SK-N-SH (cell line): Measurements from ENCODE around the gene ARL4A. TPM values are rescaled to one million over a fixed set of nuclear protein-coding genes. Genes with fewer than 3 reads are reported as not detected.

ENCODE experiments used
- CTCF ChIA-PET: fragments of 300-600, 350-600 bp; formaldehyde crosslinking; extraction: SDS; loops from one replicate; lab custom pipeline; 2021; lab: Yijun Ruan, JAX
- POLR2A ChIA-PET: fragments of 350-600 bp; sonication (Branson Sonifier 250); formaldehyde crosslinking; extraction: SDS; loops from one replicate; lab custom pipeline; 2020; ENCODE audit warnings: antibody characterized with exemption, inconsistent platforms; lab: Yijun Ruan, JAX
- DNase-seq: peaks from one replicate; pipeline ENCODE4 v3.0.0; 2012
- H2AFZ ChIP-seq: fragments of 200-600 bp; sonication (generic); 2 replicates; pipeline ENCODE4 v1.8.1; 2016; ENCODE audit warnings: antibody characterized with exemption, mild to moderate bottlenecking, low read depth
- H3F3A ChIP-seq: fragments of 200-600 bp; sonication (generic); replicated peaks from 2 replicates; pipeline ENCODE3; 2016; ENCODE audit warnings: antibody characterized with exemption, mild to moderate bottlenecking; ENCODE audit not compliant: insufficient read depth
- H3K27ac ChIP-seq, 2 experiments: fragments of 200-500 bp in 1 of 2; fragments of 200-600 bp in 1 of 2; sonication (Bioruptor generic) in 1 of 2; sonication (generic), shearing (Covaris generic) in 1 of 2; 2 replicates each; pipeline versions ENCODE4 v1.5.1 to v1.6.1; 2014 to 2016; ENCODE audit warnings: low read depth in 2 of 2, inconsistent platforms in 1 of 2, low read length in 1 of 2, mild to moderate bottlenecking in 1 of 2, mixed read lengths in 1 of 2
- H3K27me3 ChIP-seq: fragments of 200-600 bp; sonication (generic), shearing (Covaris generic); 2 replicates; pipeline ENCODE4 v1.6.1; 2016; ENCODE audit warnings: mixed run types; ENCODE audit not compliant: insufficient read depth
- H3K36me3 ChIP-seq, 2 experiments: fragments of 200-500 bp in 1 of 2; fragments of 200-600 bp in 1 of 2; sonication (Bioruptor generic) in 1 of 2; sonication (generic) in 1 of 2; replicated peaks in 1 of 2; 2 replicates each; pipeline versions ENCODE3 to v1.5.1; 2014 to 2016; ENCODE audit warnings: low read length in 1 of 2, mild to moderate bottlenecking in 1 of 2; ENCODE audit not compliant: insufficient read depth in 2 of 2, control insufficient read depth in 1 of 2
- H3K4me1 ChIP-seq, 2 experiments: fragments of 200-500 bp in 1 of 2; fragments of 200-600 bp in 1 of 2; sonication (Bioruptor generic) in 1 of 2; sonication (generic), shearing (Covaris generic) in 1 of 2; 2 replicates each; pipeline versions ENCODE4 v1.5.1 to v1.6.1; 2014 to 2016; ENCODE audit warnings: low read depth in 1 of 2, low read length in 1 of 2, mixed run types in 1 of 2; ENCODE audit not compliant: insufficient read depth in 2 of 2, control insufficient read depth in 1 of 2
- H3K4me2 ChIP-seq: fragments of 200-600 bp; sonication (generic), shearing (Covaris generic); 2 replicates; pipeline ENCODE4 v1.6.1; 2017; ENCODE audit warnings: mixed run types
- H3K4me3 ChIP-seq, 2 experiments: fragments of 200-500 bp in 1 of 2; fragments of 200-600 bp in 1 of 2; sonication (Bioruptor generic) in 1 of 2; sonication (generic), shearing (Covaris generic) in 1 of 2; 2 replicates each; pipeline versions ENCODE4 v1.5.1 to v1.8.1; 2014 to 2016; ENCODE audit warnings: low read depth in 2 of 2, inconsistent platforms in 1 of 2, low read length in 1 of 2, mild to moderate bottlenecking in 1 of 2, mixed read lengths in 1 of 2, moderate library complexity in 1 of 2
- H3K79me2 ChIP-seq: fragments of 200-600 bp; sonication (generic); 2 replicates; pipeline ENCODE4 v1.8.1; 2017; ENCODE audit warnings: mild to moderate bottlenecking; ENCODE audit not compliant: insufficient read depth
- H3K9ac ChIP-seq: fragments of 200-600 bp; sonication (generic); 2 replicates; pipeline ENCODE4 v1.6.1; 2017; ENCODE audit warnings: mixed run types
- H3K9me2 ChIP-seq: fragments of 200-600 bp; sonication (generic); 2 replicates; pipeline ENCODE4 v1.6.1; 2017; ENCODE audit warnings: mixed run types
- H3K9me3 ChIP-seq: fragments of 200-600 bp; sonication (generic); 2 replicates; pipeline ENCODE4 v1.6.1; 2017; ENCODE audit warnings: mixed run types, mild to moderate bottlenecking, moderate library complexity
- H4K20me1 ChIP-seq: fragments of 200-600 bp; sonication (generic); 2 replicates; pipeline ENCODE4 v1.6.1; 2017; ENCODE audit warnings: mild to moderate bottlenecking, mixed run types; ENCODE audit not compliant: insufficient read depth
- ELF1 ChIP-seq: IDR thresholded peaks from 2 replicates; pipeline ENCODE4 v1.4.0; 2012
- EZH2phosphoT487 ChIP-seq: fragments of 200-600 bp; sonication (generic); IDR thresholded peaks from 2 replicates; pipeline ENCODE4 v1.6.1; 2017; ENCODE audit warnings: low read depth, mixed run types, mild to moderate bottlenecking, antibody characterized with exemption, moderate library complexity, borderline replicate concordance
- GABPA ChIP-seq: IDR thresholded peaks from 2 replicates; pipeline ENCODE4 v1.4.0; 2012; ENCODE audit warnings: low read depth, mild to moderate bottlenecking
- GATA2 ChIP-seq: sonication (generic); formaldehyde crosslinking; IDR thresholded peaks from 2 replicates; pipeline ENCODE4 v1.5.0; 2020; ENCODE audit warnings: mild to moderate bottlenecking, missing genetic modification reagents
- MXI1 ChIP-seq: IDR thresholded peaks from 2 replicates; pipeline ENCODE4 v1.6.1; 2012; ENCODE audit warnings: mild to moderate bottlenecking, low read depth, low read length, improper control_type of control experiment
- NFIC ChIP-seq: IDR thresholded peaks from 2 replicates; pipeline ENCODE4 v1.4.0; 2012; ENCODE audit warnings: borderline replicate concordance
- NRF1 ChIP-seq: IDR thresholded peaks from 2 replicates; pipeline ENCODE4 v1.6.1; 2012; ENCODE audit warnings: low read depth, mild to moderate bottlenecking, low read length
- POLR2AphosphoS5 ChIP-seq: IDR thresholded peaks from 2 replicates; pipeline ENCODE4 v1.6.1; 2012; ENCODE audit warnings: low read depth, low read length
- RAD21 ChIP-seq: IDR thresholded peaks from 2 replicates; pipeline ENCODE4 v1.6.1; 2012; ENCODE audit warnings: mild to moderate bottlenecking, low read length
- RCOR1 ChIP-seq: fragments of 150-350 bp; IDR thresholded peaks from 2 replicates; pipeline ENCODE4 v1.6.1; 2017; ENCODE audit warnings: antibody characterized with exemption, low read length
- RXRA ChIP-seq: IDR thresholded peaks from 2 replicates; pipeline ENCODE4 v1.4.0; 2012; ENCODE audit warnings: low read depth, mild to moderate bottlenecking, borderline replicate concordance
- SIN3A ChIP-seq: IDR thresholded peaks from 2 replicates; pipeline ENCODE4 v1.6.1; 2012; ENCODE audit warnings: low read depth, mild to moderate bottlenecking, low read length, moderate library complexity, borderline replicate concordance
- SMC3 ChIP-seq: IDR thresholded peaks from 2 replicates; pipeline ENCODE4 v1.6.1; 2012; ENCODE audit warnings: low read depth, low read length, improper control_type of control experiment
- TAF1 ChIP-seq: IDR thresholded peaks from 2 replicates; pipeline ENCODE4 v1.6.1; 2012; ENCODE audit warnings: low read depth, mild to moderate bottlenecking, low read length, moderate library complexity, borderline replicate concordance
- WGBS: methylation state at CpG from one replicate; pipeline ENCODE4 v1.1.6; 2017; ENCODE audit warnings: low lambda C conversion rate; 5-methylcytosine and 5-hydroxymethylcytosine counted together
- polyA plus RNA-seq, 3 experiments: library from polyadenylated mRNA; depleted of rRNA; stranded (reverse); fragments of >200 nt; gene quantifications; 2 replicates each; pipeline ENCODE4 v1.2.3, GENCODE V29; 2012
- TF ChIP-seq, protein P1 (sequence below): fragments of 150-350 bp; IDR thresholded peaks from 2 replicates; pipeline ENCODE4 v1.6.1; 2017; ENCODE audit warnings: antibody characterized with exemption, low read length, low read depth, borderline replicate concordance
- TF ChIP-seq, protein P2 (sequence below): IDR thresholded peaks from 2 replicates; pipeline ENCODE4 v1.4.0; 2012; ENCODE audit warnings: low read depth, borderline replicate concordance
- TF ChIP-seq, protein P3 (sequence below): fragments of 200-600 bp; sonication (generic); IDR thresholded peaks from 2 replicates; pipeline ENCODE4 v1.6.1; 2017; ENCODE audit warnings: antibody characterized with exemption, mild to moderate bottlenecking, moderate library complexity
- TF ChIP-seq, protein P4 (sequence below): IDR thresholded peaks from 2 replicates; pipeline ENCODE4 v1.4.0; 2012; ENCODE audit warnings: low read depth
- TF ChIP-seq, protein P5 (sequence below): IDR thresholded peaks from 2 replicates; pipeline ENCODE4 v1.6.1; 2012; ENCODE audit warnings: mild to moderate bottlenecking, low read depth, low read length, moderate library complexity
- TF ChIP-seq, protein P6 (sequence below): IDR thresholded peaks from 2 replicates; pipeline ENCODE4; 2012

ARL4A gene
- polyA plus RNA-seq, 1 of the 3 experiments (the other 2 are of a cell fraction), result 5.5 TPM

DNA sequence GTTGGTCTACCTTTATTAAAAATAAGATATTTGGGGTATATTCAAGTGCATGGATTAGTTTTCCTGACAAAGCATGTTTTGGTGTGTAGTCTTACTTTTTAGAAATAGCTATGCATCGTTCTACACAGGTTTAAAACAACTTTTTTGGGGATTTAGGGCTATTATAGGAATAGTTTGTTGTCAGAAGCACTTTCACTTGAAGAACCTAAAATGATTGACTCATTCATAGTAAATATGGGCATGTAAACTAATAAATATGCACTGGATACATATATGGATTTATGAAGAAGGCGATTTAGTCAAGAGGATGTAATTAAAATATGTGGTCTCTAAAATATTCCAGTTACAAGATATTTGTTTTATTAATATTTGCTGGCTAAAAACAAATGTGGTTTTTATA lies 2.0 kb downstream of the ARL4A start:
- CTCF ChIA-PET, result interaction anchor here (0.6 to 1.8 kb wide), 3 partner anchors 11 to 573 kb away, joined by 3 to 5 read pairs (median 4); no protein-coding TSS in a partner anchor
- H3K9me3 ChIP-seq, result no peaks in the 10 kb centered on the region
- no peak overlapping the region for H3K9ac ChIP-seq
- H3F3A ChIP-seq, result no peaks in the 10 kb centered on the region
- peaks cover 0 to 10% of the 10 kb centered on the region in 2 experiments for H3K36me3 ChIP-seq
- no peaks in the 10 kb centered on the region for H4K20me1 ChIP-seq
- no peak for DNase-seq
- H3K9me2 ChIP-seq, result no peaks in the 10 kb centered on the region
- H3K4me1 ChIP-seq, result peaks cover 12 to 13% of the 10 kb centered on the region in 2 experiments; a peak in 3 of 4 replicates
- H2AFZ ChIP-seq, result no peak overlapping the region
- no peak overlapping the region for H3K4me3 ChIP-seq
- H3K27ac ChIP-seq, result no peak overlapping the region
- TF ChIP-seq NRF1 (no peak), SMC3 (no peak), GABPA (no peak), NFIC (no peak), RCOR1 (no peak), MXI1 (no peak), RAD21 (no peak), TAF1 (no peak), RXRA (no peak), SIN3A (no peak), GATA2 (CRISPR knock-in tag) (no peak), ELF1 (no peak), POLR2AphosphoS5 (no peak), EZH2phosphoT487 (no peak)
- TF ChIP-seq, protein P1, sequence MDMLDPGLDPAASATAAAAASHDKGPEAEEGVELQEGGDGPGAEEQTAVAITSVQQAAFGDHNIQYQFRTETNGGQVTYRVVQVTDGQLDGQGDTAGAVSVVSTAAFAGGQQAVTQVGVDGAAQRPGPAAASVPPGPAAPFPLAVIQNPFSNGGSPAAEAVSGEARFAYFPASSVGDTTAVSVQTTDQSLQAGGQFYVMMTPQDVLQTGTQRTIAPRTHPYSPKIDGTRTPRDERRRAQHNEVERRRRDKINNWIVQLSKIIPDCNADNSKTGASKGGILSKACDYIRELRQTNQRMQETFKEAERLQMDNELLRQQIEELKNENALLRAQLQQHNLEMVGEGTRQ, result no peak
- TF ChIP-seq, protein P2, sequence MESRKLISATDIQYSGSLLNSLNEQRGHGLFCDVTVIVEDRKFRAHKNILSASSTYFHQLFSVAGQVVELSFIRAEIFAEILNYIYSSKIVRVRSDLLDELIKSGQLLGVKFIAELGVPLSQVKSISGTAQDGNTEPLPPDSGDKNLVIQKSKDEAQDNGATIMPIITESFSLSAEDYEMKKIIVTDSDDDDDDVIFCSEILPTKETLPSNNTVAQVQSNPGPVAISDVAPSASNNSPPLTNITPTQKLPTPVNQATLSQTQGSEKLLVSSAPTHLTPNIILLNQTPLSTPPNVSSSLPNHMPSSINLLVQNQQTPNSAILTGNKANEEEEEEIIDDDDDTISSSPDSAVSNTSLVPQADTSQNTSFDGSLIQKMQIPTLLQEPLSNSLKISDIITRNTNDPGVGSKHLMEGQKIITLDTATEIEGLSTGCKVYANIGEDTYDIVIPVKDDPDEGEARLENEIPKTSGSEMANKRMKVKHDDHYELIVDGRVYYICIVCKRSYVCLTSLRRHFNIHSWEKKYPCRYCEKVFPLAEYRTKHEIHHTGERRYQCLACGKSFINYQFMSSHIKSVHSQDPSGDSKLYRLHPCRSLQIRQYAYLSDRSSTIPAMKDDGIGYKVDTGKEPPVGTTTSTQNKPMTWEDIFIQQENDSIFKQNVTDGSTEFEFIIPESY, result no peak
- TF ChIP-seq, protein P3, sequence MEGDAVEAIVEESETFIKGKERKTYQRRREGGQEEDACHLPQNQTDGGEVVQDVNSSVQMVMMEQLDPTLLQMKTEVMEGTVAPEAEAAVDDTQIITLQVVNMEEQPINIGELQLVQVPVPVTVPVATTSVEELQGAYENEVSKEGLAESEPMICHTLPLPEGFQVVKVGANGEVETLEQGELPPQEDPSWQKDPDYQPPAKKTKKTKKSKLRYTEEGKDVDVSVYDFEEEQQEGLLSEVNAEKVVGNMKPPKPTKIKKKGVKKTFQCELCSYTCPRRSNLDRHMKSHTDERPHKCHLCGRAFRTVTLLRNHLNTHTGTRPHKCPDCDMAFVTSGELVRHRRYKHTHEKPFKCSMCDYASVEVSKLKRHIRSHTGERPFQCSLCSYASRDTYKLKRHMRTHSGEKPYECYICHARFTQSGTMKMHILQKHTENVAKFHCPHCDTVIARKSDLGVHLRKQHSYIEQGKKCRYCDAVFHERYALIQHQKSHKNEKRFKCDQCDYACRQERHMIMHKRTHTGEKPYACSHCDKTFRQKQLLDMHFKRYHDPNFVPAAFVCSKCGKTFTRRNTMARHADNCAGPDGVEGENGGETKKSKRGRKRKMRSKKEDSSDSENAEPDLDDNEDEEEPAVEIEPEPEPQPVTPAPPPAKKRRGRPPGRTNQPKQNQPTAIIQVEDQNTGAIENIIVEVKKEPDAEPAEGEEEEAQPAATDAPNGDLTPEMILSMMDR, result no peak
- TF ChIP-seq, protein P4, sequence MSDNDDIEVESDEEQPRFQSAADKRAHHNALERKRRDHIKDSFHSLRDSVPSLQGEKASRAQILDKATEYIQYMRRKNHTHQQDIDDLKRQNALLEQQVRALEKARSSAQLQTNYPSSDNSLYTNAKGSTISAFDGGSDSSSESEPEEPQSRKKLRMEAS, result no peak
- TF ChIP-seq, protein P5, sequence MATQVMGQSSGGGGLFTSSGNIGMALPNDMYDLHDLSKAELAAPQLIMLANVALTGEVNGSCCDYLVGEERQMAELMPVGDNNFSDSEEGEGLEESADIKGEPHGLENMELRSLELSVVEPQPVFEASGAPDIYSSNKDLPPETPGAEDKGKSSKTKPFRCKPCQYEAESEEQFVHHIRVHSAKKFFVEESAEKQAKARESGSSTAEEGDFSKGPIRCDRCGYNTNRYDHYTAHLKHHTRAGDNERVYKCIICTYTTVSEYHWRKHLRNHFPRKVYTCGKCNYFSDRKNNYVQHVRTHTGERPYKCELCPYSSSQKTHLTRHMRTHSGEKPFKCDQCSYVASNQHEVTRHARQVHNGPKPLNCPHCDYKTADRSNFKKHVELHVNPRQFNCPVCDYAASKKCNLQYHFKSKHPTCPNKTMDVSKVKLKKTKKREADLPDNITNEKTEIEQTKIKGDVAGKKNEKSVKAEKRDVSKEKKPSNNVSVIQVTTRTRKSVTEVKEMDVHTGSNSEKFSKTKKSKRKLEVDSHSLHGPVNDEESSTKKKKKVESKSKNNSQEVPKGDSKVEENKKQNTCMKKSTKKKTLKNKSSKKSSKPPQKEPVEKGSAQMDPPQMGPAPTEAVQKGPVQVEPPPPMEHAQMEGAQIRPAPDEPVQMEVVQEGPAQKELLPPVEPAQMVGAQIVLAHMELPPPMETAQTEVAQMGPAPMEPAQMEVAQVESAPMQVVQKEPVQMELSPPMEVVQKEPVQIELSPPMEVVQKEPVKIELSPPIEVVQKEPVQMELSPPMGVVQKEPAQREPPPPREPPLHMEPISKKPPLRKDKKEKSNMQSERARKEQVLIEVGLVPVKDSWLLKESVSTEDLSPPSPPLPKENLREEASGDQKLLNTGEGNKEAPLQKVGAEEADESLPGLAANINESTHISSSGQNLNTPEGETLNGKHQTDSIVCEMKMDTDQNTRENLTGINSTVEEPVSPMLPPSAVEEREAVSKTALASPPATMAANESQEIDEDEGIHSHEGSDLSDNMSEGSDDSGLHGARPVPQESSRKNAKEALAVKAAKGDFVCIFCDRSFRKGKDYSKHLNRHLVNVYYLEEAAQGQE, result no peak
- TF ChIP-seq, protein P6, sequence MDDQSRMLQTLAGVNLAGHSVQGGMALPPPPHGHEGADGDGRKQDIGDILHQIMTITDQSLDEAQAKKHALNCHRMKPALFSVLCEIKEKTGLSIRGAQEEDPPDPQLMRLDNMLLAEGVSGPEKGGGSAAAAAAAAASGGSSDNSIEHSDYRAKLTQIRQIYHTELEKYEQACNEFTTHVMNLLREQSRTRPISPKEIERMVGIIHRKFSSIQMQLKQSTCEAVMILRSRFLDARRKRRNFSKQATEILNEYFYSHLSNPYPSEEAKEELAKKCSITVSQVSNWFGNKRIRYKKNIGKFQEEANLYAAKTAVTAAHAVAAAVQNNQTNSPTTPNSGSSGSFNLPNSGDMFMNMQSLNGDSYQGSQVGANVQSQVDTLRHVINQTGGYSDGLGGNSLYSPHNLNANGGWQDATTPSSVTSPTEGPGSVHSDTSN, result no peak
- peaks cover 56% of the 10 kb centered on the region for H3K79me2 ChIP-seq
- H3K27me3 ChIP-seq, result no peaks in the 10 kb centered on the region
- H3K4me2 ChIP-seq, result no peak overlapping the region
- 90% methylated on average over 2 of the region's 2 CpGs for WGBS
- POLR2A ChIA-PET, result no interaction called here
